CD1c-positive myeloid dendritic cell (primary cell): ENCODE data around the gene INPP5A.
A peak's percentile ranks its signal among the peaks of the same experiment; 100 is the strongest.
"Not testable (repeated sequence)": the region's sequence is repeated elsewhere in the genome, so short reads cannot be mapped to it uniquely, and the experiment has no call there.

Experiments used
- DNase-seq: peaks from one replicate; pipeline ENCODE4 v3.0.0-alpha.2; 2016; ENCODE audit errors: extremely low spot score

The INPP5A gene

DNA sequence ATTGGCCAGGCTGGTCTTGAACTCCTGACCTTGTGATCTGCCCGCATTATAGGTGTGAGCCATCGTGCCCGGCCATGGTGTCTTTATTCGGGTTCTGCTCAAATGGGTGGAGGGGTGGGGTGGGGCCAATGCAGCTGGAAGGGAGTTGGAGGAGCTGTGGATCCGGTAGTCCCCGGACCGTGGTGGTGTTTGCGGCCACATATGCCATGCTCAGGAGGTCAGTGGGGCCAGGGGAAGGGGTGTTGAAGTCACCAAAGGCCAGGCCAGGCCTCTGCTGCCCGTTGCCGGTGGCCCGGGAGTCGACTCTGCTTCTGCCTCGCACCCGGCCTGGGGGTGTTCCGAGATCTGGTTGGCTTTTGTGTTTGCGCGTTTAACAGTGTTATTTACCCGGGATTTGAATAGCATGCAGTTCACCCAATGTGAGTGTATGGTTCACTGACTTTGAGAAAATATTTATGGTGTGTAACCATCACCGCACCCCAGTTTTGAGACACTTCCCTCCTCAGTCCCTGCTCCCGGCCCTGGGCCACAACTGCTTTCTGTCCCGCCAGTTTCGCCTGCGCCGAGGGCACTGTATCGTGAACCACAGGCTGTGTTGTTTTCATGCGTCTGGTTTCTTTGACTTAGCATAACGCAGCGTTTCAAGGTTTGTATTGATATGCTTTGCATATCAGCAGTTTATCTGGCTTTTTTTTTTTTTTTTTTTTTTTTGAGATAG, 10.7 kb downstream of the INPP5A start:
- no peak for DNase-seq

DNA sequence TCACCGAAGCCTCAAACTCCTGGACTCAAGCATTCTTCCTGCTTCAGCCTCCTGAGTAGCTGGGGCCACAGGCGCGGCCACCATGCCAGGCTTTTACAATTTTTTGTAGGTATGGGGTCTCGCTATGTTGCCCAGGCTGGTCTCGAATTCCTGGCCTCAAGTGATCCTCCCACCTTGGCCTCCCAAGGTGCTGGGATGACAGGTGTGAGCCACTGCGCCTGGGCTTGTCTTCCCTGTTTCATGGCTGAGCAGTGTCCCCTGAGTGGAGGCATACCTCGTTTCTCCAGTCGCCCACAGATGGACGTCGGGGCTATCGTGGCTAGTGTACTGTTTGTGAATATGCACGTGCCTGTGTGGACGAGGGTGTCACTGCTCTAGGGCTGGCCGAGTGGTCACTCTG, 11.3 kb downstream of the INPP5A start:
- no peak for DNase-seq

- no peak for DNase-seq
These were observed 11.8 kb downstream of the INPP5A start for GRCh38 chr10:132549371-132549770.

DNA sequence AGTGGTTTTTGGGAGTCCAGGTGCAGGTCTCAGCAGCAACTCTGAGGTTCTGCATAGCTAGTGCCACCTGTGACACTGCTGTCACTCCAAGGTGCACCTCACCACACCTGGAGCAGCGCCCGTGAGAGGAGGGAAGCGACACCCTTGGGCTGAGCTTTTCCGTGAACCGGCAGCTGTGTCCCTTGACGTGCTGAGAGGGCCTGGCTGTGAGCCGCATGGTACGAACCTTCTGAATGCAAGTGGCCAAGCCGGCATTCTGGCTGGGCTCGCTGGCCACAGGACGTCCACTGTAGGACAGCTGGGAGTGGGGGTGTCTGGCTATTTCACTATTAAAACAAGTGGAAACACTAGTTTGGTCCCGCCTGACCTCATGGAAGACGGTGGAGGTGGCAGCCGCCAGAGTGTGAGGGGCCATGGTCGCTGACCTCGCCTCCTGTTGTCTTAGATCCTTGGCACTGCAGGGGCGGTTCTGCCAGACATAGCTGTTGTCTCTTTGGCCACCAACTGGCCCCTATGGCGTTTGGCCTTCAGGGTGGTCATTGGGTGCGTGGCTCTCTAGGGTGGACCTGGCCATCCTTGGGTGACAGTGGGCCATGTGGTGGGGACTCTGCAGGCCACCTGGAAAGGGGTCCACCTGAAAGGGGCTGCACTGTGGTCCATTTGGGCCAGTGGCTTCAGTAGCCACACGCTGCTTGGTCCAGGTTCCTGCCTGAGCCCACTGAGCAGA, 12.9 kb downstream of the INPP5A start:
- no peak for DNase-seq

GRCh38 chr10:132551093-132551807, 13.7 kb downstream of the INPP5A start:
- DNase-seq, result peak; percentile 69

DNA sequence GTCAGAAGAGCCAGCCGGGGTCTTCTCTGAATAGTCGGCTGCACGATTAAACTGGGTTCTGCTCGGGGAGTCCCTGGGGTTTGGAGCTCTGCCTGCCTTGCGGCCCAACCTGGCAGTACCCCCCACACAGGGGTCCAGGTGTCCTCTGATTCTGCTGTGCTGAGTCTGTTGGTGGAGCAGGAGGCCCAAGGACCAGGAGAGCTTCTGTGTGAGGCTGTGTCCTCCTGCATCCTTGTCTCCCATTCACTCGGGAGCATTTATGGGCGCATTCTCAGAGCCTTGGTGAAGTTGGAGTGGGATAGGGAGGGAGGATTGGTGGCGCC, 14.2 kb downstream of the INPP5A start:
- no peak for DNase-seq

DNA sequence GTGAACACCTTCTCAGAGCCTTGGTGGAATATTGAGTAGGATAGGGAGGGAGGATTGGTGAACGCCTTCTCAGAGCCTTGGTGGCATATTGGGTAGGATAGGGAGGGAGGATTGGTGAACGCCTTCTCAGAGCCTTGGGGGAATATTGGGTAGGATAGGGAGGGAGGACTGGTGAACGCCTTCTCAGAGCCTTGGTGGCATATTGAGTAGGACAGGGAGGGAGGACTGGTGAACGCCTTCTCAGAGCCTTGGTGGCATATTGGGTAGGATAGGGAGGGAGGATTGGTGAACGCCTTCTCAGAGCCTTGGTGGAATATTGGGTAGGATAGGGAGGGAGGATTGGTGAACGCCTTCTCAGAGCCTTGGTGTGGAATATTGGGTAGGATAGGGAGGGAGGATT, 15.0 kb downstream of the INPP5A start:
- DNase-seq, result not testable (repeated sequence)

- DNase-seq, result not testable (repeated sequence)
These were observed 16.0 kb downstream of the INPP5A start for GRCh38 chr10:132553568-132553967.

GRCh38 chr10:132554053-132554990, 16.7 kb downstream of the INPP5A start:
- no peak for DNase-seq

GRCh38 chr10:132554991-132555647, 17.5 kb downstream of the INPP5A start:
- peak; percentile 48 for DNase-seq

DNA sequence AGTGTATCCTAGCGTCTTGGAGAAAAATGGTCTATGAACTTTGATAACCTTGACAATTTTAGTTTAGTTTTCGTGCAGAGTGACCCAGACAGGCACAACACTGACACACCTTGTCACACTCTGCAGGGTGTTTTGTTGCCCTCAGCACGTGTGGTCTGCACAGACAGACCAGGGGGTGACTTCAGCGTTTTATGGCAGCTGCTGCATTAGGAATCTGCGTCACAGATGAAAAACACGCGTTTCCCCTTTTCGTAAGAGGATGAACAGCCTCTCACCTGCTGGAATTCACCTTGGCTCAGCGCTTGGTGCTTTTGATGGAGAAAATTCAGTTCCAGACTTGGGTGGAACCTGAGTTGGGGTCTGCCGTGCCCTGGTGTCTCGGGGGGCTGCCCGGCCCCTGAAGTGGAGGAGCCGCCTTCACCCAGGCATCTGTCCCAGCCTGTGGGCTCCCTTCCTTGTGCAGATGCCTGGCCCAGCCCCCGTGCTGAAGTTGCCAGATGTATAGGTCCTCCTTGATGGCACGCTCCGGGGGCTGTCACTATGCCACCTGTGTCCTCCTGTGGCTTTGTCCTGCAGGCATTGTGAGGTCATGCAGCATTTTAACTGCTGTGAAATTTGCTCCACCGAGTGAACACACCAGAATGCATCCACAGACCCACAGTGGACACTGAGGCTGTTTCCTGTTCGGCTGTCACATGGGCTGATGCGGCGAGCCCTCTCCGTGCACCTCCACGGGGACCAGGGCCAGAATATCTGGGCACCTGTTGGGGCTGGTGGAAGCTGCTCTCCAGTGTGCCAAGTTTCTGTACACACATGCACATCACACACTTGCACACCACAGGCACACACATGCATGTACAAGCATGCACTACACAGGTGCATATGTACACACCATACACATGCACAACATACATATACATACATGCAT, 18.3 kb downstream of the INPP5A start:
- DNase-seq, result no peak

- no peak for DNase-seq
These were observed 19.4 kb downstream of the INPP5A start for GRCh38 chr10:132556994-132557441.

- DNase-seq, result no peak
These were observed 20.3 kb downstream of the INPP5A start for GRCh38 chr10:132557696-132558515.

DNA sequence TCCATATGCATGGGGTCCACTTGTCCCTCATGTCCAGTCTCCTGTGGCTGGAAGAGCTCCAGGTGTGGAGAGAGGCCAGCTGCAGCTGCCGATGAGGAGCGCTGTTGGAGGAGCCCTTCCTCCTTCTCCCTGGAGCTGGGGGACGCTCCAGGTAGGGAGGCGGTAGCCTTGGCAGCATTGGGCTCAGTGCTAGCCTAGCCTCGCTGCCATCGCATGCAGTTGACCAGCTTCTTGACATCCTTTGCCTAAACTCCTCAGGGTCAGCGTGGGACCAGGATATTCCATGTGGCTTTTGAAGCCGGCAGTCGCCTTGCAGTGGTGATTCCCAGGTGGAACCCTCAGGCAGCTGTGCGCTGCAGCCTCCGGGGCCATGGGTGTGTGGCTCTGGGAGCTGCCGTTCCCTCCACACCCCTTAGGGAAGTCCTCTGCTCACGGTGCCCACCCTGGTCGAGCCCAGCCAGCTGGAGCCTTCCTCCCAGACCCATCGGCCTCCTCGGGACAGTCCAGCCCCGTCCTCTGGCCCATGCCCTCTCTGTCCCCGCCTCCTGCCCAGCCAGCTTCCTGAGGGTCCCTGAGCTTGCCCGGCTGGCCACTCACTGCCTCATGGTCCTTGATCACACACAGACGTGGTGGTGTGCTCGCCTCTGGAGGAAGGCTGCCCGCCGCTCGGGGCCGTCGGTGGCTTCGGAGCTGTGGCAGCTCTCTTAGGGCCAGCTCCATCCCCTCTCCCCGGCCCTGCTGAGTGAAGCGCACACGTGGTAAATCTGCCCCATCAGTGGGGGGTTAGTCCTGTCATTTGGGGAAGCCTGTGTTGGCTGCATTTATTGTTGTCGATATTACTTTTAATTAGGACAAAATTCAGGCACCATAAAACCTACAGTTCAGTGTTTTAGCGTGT, 21.2 kb downstream of the INPP5A start:
- no peak for DNase-seq

GRCh38 chr10:132559538-132559937, 22.0 kb downstream of the INPP5A start:
- no peak for DNase-seq

DNA sequence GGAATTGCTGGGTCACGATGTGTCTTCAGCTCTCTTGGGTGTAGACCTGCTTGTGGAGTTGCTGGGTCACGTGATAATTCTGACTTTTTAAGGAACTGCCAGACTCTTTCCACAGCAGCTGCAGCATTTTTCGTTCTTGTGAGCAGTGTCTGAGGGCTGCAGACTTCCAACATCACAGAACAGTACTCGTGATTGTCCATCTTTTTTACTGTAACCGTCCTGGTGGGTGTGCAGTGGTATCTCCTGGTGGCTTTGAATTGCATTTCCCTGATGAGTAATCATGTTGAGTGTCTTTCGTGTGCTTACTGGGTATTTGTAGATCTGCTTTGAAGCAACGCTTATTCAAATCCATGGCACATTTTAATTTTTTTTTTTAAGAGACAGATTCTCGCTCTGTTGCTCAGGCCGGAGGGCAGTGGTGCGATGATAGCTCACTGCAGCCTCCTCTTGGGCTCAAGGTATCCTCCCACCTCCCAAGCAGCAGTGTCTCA, 22.7 kb downstream of the INPP5A start:
- peak; percentile 74 for DNase-seq

DNA sequence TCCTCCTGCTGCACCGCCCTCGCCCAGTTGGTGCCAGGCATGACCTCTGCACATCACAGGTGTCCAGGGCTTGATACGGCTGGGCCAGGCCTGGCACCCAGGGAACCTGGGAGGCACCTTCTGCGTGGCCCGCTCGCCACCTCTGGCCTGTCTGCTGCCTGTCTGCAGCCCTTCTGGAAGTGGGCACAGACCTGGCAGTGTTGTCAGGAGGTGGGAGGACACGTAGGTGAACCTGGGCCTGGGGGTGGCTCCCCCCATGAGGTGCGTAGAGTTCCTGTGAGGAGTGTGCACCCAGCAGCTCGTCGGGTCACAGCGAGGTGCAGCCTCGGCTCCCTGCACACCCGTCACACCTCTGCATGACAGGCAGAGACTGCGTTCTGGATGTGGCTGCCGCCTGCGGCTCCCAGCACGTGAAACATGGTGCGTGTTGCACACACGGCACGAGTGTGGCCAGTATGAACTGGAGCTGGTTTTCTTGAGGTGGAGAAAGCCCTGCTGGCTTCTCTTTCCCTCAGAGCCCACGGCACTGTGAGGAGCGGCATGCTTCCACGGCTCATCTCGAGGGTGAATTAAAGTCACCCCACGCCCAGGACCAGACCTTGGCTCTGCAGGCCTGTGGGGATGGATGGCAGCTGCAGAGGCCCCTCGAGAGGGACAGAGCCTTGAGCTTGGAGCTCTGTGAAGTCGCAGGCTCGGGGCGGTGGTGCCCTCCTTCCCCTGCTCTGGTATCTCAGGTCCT, 24.8 kb downstream of the INPP5A start:
- no peak for DNase-seq
